Measurements from ENCODE around the gene MTMR10.
A peak's percentile ranks its signal among the peaks of the same experiment; 100 is the strongest.

Gene MTMR10

DNA sequence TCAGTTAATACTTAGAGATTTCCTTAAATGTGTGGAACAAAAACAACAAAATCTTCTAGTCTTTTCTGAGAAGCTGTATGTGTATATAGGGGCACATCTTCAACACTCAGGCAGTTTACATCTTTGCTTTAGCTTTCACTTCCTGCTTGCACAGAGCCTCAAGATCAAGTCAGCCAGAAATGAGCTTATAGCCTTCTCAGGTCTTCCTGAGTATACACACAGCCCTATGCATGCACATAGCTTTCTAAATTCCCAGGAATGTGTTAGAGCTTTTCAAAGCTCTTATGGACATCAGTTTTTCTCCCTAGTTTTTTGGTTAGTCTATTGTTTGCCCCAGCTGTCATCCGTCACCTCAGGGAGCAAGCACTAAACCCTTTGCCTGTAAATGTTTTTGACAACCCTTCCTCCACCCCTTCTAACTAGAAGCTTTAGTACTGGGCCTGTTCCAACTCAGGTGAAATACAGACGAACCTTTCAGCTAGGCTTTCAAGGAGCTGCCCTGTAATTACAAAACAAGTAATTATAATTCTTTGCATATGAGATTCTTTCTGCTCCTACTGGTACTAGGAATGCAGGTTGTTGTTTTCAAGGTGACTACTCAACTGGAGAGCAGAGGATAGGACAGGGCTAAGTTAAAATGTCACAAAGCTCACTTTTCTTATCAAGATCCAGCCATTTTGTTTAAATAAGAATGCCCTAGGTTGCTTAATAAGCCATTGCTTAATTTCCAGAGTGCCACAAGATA is 22.6 kb upstream of the MTMR10 start:
- DNase-seq = no peak

DNA sequence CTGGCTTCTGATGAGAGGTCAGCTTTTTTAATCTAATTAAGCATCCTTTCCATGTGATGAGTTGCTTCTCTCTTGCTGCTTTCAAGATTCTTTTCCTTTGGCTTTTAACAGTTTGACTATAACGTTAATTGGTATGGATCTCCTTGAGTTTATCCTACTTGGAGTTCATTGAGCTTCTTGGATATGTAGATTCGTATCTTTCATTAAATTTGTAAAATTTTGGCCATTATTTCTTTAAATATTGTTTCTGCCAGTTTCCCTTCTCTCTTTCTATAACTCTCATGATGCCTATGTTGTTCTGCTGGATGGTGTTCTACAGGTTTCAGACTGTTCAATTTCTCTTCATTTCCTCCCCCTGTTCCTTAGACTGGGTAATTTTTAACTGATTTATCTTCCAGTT is 21.0 kb upstream of the MTMR10 start:
- DNase-seq = no peak

DNA sequence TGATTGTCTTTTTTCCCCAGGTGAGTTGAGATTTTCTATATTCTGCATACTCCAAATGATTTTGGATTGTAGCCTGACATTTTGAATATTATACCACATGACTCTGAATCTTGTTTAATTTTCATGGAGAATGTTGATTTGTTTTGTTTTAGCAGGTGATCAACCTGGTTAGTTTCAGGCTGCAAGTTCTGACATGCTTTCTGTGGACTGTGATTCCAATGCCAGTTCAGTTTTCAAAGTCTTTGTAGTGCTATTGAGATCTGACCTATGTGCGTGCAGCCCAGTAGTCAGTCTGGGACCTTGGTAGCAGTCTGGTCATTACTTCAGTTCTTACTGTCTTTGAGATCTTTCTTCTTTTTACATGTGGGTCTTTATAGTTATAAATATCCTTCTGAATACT is 18.6 kb upstream of the MTMR10 start:
- DNase-seq = no peak

DNA sequence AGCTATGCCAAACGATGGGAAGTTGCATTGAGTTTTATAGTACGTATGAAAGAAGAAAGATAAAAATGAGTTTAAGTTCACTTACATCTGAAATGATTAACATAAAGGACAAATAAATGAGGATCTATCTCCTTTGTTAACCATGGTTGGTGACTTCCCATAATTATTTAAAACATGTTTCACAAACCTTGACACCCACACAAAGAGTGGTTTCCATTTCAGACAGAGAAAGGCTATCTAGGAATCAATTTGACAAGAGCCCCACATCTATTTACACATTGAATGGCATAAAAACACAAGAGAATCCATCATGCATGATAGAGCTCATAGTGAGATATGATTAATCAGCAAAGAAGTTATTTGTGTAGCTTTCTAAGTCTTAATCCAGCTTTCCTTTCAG is 14.2 kb upstream of the MTMR10 start:
- no peak for DNase-seq

DNA sequence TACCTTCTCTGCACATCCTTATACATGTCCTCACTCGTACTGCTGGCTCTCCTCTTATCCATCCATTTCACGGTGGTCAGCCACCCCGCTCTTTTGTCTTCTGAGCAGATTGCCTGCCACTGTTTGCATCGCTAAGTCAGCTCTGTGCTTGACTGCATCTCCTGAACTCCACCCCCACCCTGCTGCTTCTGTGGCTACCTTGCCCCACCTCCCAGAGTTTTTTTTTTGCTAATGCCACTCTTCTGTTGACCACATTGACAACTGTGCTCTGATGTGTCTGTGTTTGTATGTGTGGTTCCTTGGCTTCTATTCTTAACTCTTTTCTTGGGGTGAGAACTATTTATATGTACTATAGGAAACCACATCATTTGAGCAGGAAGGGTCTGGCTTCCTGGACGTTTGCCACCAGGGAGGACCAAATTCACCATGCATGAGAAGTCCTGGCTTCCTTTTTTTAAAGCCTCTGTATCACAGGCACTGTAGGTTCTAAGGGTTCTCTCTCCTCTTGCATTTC is 12.8 kb upstream of the MTMR10 start:
- no peak for DNase-seq

DNA sequence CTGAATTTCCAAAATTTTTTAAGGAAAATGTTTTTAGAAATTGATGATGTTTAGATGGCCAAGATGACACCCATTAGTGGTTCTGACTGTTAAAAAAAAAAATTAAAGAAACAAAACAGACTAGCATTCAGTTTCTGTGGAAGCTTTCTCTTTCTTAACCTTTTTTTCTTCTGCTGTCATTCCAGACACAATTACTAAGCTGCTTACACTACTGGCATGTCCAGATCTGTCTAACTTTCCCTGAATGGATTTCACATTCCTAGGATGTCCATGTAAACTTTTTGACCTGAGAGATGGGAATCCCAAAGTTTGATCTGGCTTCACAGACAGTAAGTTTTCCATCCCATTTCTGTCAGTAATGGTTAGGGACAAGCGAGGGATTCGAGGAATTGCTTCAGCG is 10.3 kb upstream of the MTMR10 start:
- DNase-seq = no peak

DNA sequence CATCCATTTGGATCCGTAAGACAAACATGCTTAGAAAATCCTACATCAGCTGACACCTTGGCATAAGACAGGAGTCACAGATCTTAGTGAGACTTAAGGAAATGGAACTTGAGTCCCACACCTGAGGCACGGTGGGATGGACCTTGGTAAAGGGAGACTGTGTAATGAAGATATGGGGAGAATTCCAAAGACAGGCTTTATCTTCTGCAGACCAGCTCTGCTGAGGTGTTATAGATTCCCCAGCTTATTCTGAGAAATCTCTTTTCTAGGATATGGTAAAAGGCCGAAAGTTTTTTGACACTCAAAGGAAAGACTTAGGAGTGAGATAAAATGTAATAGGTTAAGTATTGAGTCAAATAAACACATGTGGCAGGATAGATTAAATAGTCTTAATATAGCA is 8.3 kb upstream of the MTMR10 start:
- no peak for DNase-seq

DNA sequence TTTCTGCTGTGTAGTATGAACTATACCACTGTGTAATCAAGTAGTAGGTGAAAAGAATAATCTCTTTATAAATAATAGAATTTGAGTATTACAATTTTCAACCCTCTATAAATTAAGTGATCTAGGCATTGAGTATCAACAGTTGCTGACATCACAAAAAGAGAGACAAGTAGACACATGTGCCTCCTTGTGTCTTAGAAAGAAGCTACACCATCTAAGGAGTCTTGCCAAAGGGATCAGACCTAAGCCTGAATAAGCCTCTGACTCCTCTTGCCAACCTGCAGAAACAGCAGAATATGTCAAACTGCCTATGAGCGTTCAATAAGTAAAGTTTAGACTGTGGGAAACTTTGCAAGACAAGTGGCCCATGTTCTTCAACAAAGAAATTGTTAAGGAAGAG is 5.8 kb upstream of the MTMR10 start:
- no peak for DNase-seq

DNA sequence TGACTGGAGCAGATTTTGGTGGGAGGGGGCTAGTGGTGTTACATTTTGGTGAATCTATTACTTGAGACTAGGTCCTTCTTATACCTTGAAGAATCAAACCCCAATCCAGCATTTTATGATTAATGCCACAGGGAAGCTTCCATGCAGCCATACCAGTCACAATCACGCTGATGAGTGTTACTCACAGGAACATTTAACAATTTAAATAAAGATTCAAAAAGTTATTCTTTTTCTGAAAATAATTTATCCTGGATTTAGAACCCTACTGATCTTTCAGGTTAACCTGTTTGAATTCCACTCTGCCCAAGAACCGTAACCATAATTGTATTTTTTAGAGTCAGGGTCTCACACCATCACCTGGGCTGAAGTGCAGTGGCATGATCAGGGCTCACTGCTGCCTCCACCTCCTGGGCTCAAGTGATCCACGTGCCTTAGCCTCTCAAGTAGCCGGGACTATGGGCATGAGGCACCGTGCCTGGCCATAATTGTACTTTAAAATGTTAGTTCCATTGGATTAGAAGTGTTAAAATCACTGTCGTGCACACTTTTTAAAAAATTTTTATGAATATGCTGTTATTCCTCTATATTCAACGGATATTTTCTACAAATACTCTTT is 929 bp upstream of the MTMR10 start:
- DNase-seq = no peak

DNA sequence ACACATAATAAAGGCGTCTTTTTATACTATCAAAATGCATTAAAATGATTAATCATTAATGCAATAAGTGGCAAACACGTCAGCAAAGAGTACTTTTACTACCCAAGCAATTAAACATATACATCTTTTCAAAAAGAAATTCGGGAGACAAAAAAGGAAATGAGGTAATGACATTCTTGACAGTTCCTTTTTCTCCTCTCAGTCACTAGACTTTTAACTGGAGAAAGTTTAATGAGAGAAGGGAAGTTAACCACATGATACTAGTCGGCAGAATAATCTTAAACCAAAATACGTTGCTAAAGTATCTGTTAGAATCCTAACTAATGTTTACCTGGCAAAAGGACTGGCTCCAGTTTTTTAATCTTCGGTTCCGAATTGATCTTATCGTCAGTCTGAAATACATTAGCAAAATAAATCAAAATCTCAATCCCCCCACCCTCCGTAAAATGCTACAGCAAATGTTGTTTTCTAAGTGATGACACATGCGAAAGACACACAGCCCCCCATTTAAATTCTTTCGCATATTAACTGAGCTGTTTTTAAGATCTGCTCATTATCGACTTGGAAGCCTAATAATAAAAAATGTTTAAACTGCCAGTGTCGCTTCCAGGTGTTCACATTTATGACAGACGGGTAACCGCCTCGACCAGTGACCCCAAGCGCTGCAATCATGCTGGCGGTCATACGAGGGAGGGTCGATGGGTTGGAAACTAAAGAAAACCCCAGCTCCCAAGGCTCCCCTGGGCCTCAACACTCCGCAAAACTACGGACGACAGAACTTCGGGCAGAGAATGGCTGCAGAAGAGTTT is 778 bp downstream of the MTMR10 start:
- DNase-seq = peak; percentile 5

DNA sequence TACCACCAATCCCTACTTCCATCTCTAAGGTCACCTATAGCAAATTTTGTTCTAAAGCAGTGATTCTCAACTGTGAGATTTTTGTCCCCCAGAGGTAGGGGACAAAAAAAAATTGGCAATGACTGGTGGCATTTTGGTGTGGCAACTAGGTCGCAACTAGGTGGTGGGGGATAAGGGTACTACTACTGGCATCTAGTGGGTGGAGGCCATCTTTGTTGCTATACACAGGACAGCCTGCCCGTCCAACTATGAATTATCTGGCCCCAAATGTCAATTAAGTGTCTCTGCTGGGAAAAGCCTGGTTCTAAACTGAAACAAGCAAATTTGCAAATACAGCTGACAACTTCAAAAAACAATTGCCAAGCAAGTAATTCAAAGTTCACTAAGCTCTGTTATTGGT is 1.4 kb downstream of the MTMR10 start:
- DNase-seq = no peak

DNA sequence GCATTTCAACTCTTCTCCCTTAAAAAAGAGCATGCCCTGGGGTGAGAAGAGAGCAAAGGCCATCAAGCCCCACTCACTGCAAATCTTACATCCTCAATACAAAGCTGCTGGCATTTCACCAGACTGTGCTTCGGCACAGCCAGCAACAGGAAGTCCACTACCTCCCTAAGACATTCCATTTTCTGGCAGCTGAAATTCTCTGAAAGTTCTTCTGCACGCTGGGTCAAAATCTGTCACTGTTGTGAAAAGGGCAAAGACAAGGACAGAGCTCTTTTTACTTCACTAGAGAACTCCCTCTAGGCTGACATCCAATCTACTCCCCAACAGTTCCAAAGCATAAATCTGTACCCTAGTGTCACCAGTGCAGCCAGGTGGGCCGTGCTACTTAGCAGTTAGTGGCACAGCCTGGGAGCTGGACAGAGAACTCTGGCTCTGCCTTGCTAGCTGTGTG is 6.3 kb downstream of the MTMR10 start:
- DNase-seq = no peak

DNA sequence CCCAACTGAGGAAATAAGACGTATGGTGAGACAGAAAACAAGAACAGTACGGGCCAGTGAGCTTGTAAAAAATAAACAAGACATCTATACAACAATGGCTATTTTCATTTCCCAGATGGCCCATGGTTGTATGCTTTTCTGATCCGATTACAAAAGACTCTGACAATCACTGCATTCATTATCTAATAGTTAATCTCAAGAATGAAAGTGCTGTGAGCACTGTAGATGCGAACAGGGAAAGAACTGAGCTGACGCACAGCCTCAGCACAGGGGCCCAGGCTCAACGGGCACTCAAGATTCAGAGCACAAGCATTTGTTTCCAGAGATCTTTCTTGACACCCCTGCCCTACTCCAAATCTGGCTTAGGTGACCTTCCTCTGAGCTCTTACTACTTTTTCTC is 6.9 kb downstream of the MTMR10 start:
- DNase-seq = no peak

DNA sequence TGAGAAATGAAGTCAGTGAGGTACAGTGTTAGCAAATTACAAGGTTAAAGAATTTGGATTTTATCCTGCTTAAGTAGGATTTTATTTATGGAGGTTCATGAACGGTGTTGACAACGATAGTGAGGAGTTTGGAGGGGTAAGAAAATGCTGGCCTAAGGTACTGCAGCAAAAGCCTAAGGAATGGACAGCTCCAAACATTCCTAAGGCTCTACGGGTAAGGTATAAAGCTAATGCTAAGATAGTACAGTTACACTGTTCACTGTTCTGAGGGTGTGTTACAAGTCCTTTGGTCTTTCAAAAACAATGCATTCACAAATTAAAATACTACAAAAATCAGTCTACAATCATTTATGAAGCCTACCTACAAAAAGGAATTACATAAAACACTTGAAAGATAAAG is 7.3 kb downstream of the MTMR10 start:
- DNase-seq = no peak

DNA sequence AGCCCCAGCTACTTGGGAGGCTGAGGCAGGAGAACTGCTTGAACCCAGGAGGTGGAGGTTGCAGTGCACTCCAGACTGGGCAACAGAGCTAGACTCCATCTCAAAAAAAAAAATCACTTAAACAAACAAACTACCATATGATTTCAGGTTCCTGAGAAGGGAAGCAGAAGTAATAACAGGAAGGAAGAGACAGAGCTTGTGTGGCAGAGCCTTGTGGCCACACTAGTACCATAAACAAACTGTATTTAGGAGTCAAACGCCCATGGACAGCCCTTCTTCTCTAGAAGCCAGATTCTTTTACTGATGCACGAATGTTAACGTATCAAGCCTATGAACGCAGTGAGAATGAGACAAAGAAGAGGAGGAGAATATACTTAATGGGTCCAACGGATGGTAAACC is 12.0 kb downstream of the MTMR10 start:
- no peak for DNase-seq

DNA sequence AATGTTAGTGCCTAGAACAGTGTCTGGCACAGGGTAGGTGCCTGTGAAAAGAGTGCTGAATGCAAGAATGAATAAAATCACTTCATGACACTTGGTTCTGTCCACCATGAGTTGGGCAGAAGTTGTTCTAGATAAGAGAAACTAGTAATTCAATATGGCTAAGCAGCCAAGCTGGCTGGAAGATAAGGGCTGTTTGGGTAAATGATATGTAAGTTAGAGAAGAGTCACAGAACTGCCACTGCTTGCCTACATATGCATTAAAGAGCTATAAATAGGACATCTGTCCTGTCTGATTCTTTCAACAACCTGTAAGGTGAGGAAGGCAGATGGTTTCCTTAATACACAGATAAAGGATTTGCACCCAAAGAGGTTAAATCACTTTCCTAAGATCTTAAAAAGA is 13.1 kb downstream of the MTMR10 start:
- no peak for DNase-seq

DNA sequence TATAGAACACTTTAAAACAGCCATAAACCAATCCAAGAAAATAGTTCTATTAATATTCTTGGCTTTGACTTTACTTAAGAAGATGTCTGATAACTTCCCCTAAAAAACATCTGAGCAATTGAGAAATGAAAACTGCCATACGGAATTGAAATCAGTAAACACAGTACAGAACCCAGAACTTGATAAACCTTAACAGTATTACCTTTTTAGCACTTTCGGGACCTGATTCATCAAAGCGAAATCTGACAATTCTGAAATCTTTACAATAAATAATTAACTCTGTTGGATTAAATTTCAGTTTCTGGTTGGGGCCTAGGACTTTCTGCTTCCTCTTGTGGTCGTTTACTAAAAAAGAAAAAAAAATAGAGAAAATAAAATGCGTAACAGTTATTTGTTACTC is 17.3 kb downstream of the MTMR10 start:
- DNase-seq = no peak

DNA sequence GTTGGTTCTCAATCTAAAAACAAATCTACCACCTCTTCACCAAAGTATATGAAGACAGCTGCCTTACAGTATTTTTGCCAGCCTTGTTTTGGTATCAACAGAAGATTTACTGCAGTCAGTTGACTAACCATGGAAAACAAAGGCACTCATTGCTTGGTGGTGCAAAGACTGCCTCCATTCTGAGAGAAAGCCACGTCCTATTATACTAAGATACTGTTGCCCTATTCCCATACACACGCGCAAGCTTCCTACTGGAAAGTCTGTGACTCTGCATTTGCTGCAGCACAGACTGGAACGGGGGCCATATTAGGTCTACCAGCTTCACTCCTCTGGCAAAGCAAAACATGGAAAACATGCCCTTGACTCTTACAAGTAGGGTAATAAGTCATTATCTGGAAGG is 18.0 kb downstream of the MTMR10 start:
- DNase-seq = no peak

DNA sequence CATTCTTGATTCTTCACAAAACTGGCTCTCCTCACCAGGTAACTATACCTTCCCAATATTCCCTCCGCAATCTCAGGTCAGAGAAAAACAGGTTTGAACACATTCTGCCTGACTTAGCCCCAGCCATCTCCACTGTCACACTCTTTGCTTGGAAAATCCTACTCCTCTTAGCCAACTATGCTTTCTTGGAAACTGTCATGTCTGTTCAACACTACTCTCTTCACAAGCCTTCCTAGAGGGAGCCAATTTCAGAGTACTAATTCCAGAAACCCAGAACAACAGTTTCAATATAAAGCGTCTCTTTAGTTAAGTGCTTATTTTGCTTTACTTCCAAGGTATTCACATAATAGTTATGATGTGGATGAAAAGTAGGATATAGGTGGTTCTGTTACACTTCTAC is 21.7 kb downstream of the MTMR10 start:
- DNase-seq = no peak

DNA sequence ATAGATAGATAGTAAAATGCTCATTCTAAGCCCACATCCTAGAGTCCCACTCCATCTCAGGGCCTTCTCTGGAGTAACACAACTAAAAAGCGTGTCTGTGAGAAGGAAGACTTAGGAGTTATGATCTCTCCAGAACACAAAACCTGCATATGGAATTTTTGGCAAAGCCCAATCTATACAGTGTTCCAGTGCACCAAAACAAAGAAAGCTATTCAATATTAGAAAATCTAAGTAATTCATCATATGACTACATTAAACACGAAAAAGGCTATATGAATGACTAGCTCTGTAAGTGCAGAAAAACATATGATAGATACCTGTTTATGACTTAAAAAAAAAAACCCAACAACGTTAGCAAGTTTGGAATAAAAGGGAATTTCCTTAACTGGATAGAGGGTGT is 27.7 kb downstream of the MTMR10 start:
- no peak for DNase-seq

DNA sequence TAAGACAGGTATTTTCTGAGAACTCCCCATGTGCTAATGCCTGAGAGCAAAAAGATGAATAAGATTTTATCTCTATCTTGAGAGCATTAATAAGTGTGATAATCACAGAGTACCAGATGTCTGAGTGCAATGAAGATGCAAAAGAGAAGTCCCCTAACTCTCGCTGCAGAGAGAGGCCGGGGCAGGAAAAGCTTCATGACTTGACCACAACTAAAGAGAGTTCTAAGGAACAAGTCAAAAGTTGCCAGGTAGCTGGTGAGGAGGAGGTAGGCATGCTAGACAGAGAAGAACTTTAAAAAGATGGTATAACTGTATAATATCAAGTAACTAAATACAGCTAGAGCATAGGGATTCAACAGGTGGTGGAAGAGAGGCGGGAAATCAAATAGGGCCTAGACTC is 28.8 kb downstream of the MTMR10 start:
- DNase-seq = no peak

DNA sequence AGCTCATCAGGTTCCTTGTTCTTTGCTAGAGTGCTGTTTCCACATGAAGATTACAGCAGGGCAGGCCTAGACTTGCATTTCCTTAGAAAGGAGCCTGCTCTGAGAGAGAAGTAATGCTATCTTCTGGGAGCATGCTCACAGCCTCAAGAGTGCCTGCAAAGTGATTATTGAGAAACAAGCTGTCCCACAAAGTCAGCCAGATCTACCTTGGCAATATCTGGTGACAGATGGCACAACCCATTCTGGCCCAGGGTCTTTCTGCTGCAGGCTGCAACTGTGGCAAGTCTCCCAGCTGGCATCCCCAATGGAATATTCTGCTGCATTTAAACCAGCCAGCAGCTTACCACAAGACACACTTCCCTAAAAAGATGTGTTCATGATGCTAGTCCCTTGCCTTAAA is 29.3 kb downstream of the MTMR10 start:
- DNase-seq = no peak

DNA sequence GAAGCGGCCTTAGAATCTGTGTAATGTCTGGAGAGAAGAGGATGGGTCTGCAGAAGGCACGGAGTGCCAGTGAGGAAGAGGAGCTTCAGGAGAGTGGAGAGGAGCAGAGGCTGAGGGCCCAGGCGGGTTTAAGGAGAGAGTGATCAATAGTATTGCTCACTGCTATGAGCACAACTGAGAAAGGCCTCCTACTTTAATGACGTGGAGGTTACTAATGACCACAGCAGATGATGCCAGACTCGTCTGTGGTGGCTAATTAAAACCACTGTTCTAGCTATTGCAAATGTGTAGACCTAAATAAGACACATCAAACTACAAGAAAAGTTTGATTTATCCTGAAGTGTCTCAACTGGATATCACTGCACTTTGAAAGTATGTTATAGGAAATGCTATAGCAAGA is 33.2 kb downstream of the MTMR10 start:
- no peak for DNase-seq
